Measurements from ENCODE around the gene MYH10.

MYH10 gene

GRCh38 chr17:8451933-8452614 is 178.5 kb downstream of the MYH10 start:
- Histone ChIP-seq H3K9ac (ENCODE audit: low read length) (no peak overlapping the region), H3K4me3 (ENCODE audit: insufficient read depth, low read length, poor library complexity, severe bottlenecking) (no peak overlapping the region), H2AFZ (ENCODE audit: low read depth, low read length, severe bottlenecking) (no peak overlapping the region), H3K79me2 (ENCODE audit: insufficient read depth, low read length) (no peaks in the 10 kb centered on the region), H3K4me2 (ENCODE audit: low read depth, low read length, poor library complexity, severe bottlenecking) (no peak overlapping the region), H3F3A (ENCODE audit: insufficient read depth) (no peaks in the 10 kb centered on the region), H3K27ac (ENCODE audit: low read depth, low read length) (no peak overlapping the region), H3K9me3 (ENCODE audit: insufficient read depth, low read length) (no peaks in the 10 kb centered on the region), H4K20me1 (ENCODE audit: low read depth, low read length) (no peaks in the 10 kb centered on the region), H3K9me2 (replicated peaks; ENCODE audit: insufficient read depth, low read length) (no peaks in the 10 kb centered on the region), H3K27me3 (ENCODE audit: low read length) (no peaks in the 10 kb centered on the region), H3K36me3 (ENCODE audit: low read length) (peaks cover 29% of the 10 kb centered on the region)
- no peak for TF ChIP-seq EZH2phosphoT487 (conservative IDR thresholded peaks at IDR 0.05; ENCODE audit: low read length)
- TF ChIP-seq, protein P1, sequence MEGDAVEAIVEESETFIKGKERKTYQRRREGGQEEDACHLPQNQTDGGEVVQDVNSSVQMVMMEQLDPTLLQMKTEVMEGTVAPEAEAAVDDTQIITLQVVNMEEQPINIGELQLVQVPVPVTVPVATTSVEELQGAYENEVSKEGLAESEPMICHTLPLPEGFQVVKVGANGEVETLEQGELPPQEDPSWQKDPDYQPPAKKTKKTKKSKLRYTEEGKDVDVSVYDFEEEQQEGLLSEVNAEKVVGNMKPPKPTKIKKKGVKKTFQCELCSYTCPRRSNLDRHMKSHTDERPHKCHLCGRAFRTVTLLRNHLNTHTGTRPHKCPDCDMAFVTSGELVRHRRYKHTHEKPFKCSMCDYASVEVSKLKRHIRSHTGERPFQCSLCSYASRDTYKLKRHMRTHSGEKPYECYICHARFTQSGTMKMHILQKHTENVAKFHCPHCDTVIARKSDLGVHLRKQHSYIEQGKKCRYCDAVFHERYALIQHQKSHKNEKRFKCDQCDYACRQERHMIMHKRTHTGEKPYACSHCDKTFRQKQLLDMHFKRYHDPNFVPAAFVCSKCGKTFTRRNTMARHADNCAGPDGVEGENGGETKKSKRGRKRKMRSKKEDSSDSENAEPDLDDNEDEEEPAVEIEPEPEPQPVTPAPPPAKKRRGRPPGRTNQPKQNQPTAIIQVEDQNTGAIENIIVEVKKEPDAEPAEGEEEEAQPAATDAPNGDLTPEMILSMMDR (IDR thresholded peaks at IDR 0.05; ENCODE audit: insufficient read depth, low read length, poor library complexity, severe bottlenecking) = no peak

DNA sequence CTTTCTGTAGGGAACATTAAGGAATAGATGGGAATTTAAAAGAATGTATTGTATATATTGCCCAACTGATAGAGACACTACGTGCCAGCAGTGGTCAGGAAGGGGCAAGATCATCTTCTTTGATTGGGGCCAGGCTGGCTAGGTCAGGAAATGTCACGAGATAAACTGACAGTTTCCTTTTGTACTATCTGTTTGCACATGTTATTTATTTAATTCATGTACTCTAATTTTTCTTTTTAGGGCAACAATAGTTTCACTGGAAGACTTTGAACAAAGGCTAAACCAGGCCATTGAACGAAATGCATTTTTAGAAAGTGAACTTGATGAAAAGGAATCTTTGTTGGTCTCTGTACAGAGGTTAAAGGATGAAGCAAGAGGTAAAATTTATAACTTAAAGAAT is 182.2 kb downstream of the MYH10 start:
- Histone ChIP-seq H3F3A (ENCODE audit: insufficient read depth) (no peaks in the 10 kb centered on the region; the same call in 1 of the 2 replicates), H3K36me3 (ENCODE audit: low read length) (peaks cover 37% of the 10 kb centered on the region), H3K79me2 (ENCODE audit: insufficient read depth, low read length) (peaks cover 9% of the 10 kb centered on the region), H3K27me3 (ENCODE audit: low read length) (no peaks in the 10 kb centered on the region), H4K20me1 (ENCODE audit: low read depth, low read length) (no peaks in the 10 kb centered on the region), H3K9ac (ENCODE audit: low read length) (no peak overlapping the region), H3K9me2 (replicated peaks; ENCODE audit: insufficient read depth, low read length) (no peaks in the 10 kb centered on the region), H3K9me3 (ENCODE audit: insufficient read depth, low read length) (no peaks in the 10 kb centered on the region), H2AFZ (ENCODE audit: low read depth, low read length, severe bottlenecking) (no peak overlapping the region), H3K4me3 (ENCODE audit: insufficient read depth, low read length, poor library complexity, severe bottlenecking) (no peak overlapping the region), H3K4me2 (ENCODE audit: low read depth, low read length, poor library complexity, severe bottlenecking) (no peak overlapping the region), H3K27ac (ENCODE audit: low read depth, low read length) (no peak overlapping the region)
- TF ChIP-seq EZH2phosphoT487 (conservative IDR thresholded peaks at IDR 0.05; ENCODE audit: low read length) = no peak
- TF ChIP-seq, protein P1 (IDR thresholded peaks at IDR 0.05; ENCODE audit: insufficient read depth, low read length, poor library complexity, severe bottlenecking) = no peak

DNA sequence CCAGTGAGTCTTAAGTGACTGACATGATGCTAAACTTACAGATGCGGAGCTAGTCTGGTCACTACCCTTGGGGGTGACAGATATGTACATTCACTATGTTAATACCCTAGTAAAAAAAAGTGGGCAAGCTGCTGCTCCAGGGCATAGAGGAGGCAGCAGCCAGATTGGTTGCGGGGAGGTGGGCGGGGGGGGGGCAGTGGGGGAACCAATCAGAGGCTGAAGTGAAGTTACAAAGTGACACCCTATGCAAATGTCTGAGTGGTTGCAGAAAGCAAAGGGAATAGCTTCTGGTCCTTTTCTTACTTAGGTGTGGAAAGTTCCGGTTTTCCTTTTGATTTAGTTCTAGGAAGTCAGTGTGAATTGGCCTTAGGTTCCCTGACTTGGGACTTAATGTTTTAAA is 182.7 kb downstream of the MYH10 start:
- TF ChIP-seq, protein P1 (IDR thresholded peaks at IDR 0.05; ENCODE audit: insufficient read depth, low read length, poor library complexity, severe bottlenecking) = no peak
- no peak for TF ChIP-seq EZH2phosphoT487 (conservative IDR thresholded peaks at IDR 0.05; ENCODE audit: low read length)
- no peak overlapping the region for H2AFZ ChIP-seq (ENCODE audit: low read depth, low read length, severe bottlenecking)
- H3K79me2 ChIP-seq (ENCODE audit: insufficient read depth, low read length) = peaks cover 15% of the 10 kb centered on the region
- no peaks in the 10 kb centered on the region for H3K27me3 ChIP-seq (ENCODE audit: low read length)
- H3K4me2 ChIP-seq (ENCODE audit: low read depth, low read length, poor library complexity, severe bottlenecking) = no peak overlapping the region
- H3K36me3 ChIP-seq (ENCODE audit: low read length) = peaks cover 36% of the 10 kb centered on the region
- no peaks in the 10 kb centered on the region for H3K9me3 ChIP-seq (ENCODE audit: insufficient read depth, low read length)
- no peak overlapping the region for H3K27ac ChIP-seq (ENCODE audit: low read depth, low read length)
- no peak overlapping the region for H3K4me3 ChIP-seq (ENCODE audit: insufficient read depth, low read length, poor library complexity, severe bottlenecking)
- H4K20me1 ChIP-seq (ENCODE audit: low read depth, low read length) = no peaks in the 10 kb centered on the region
- H3K9me2 ChIP-seq (replicated peaks; ENCODE audit: insufficient read depth, low read length) = no peaks in the 10 kb centered on the region
- H3F3A ChIP-seq (ENCODE audit: insufficient read depth) = no peaks in the 10 kb centered on the region; the same call in 1 of the 2 replicates
- H3K9ac ChIP-seq (ENCODE audit: low read length) = no peak overlapping the region
